GM12873 (cell line): ENCODE measurements around the gene FOXP3.

Experiments used
- TF ChIP-seq, protein P1 (sequence below): IDR thresholded peaks from 2 replicates; pipeline ENCODE4 v1.5.1; 2012; ENCODE audit warnings: low read depth, mild to moderate bottlenecking, moderate library complexity, low read length, control low read depth; ENCODE audit not compliant: insufficient read depth; ENCODE audit errors: missing control alignments

The FOXP3 gene

DNA sequence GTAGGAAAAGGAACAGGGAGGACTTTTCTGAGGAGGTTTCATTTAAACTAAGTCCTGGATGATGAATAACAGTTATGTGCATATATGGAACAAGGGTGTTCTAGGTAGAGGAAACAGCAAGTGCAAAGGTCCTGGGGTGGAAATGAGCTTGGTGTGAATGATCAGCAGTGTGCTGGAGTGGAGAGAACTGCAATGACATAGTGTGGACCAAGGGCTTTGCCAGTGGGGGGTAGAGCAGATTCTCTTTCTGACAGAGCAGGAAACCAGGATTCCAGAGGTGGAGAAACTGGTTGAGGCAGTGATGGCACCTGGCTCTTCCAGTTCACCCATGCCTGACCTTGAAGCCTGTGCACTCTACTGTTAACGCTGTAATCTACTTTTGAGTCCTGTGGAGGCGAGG is 6.8 kb upstream of the FOXP3 start:
- TF ChIP-seq, protein P1, sequence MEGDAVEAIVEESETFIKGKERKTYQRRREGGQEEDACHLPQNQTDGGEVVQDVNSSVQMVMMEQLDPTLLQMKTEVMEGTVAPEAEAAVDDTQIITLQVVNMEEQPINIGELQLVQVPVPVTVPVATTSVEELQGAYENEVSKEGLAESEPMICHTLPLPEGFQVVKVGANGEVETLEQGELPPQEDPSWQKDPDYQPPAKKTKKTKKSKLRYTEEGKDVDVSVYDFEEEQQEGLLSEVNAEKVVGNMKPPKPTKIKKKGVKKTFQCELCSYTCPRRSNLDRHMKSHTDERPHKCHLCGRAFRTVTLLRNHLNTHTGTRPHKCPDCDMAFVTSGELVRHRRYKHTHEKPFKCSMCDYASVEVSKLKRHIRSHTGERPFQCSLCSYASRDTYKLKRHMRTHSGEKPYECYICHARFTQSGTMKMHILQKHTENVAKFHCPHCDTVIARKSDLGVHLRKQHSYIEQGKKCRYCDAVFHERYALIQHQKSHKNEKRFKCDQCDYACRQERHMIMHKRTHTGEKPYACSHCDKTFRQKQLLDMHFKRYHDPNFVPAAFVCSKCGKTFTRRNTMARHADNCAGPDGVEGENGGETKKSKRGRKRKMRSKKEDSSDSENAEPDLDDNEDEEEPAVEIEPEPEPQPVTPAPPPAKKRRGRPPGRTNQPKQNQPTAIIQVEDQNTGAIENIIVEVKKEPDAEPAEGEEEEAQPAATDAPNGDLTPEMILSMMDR, result no peak

DNA sequence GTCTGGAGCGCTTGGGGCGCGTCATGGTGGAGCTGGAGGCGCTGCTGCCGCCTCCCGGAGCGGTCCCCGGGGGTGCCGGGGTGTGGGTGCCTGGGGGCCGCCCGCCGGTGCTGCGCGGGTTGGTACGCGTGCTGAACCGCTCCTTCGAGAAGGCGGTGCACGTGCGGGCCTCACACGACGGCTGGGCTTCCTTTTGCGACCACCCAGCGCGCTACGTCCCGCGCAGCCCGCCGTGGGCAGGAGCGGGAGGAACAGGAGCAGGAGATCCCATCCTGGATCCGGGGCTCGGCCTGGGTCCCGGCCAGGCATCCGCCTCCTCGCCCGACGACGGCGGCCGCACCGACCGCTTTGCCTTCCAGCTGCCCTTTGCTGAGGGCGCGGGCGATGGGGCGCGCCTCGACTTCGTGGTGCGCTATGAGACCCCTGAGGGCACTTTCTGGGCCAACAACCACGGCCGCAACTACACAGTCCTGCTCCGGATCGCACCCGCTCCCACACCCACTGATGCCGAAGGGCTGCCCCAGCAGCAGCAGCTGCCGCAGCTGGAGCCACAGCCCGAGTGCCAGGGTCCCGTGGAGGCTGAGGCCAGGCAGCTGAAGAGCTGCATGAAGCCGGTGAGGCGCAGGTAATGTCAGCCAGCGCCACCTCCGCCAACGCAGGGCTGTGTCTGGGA is 5.9 kb upstream of the FOXP3 start:
- TF ChIP-seq, protein P1, result no peak

DNA sequence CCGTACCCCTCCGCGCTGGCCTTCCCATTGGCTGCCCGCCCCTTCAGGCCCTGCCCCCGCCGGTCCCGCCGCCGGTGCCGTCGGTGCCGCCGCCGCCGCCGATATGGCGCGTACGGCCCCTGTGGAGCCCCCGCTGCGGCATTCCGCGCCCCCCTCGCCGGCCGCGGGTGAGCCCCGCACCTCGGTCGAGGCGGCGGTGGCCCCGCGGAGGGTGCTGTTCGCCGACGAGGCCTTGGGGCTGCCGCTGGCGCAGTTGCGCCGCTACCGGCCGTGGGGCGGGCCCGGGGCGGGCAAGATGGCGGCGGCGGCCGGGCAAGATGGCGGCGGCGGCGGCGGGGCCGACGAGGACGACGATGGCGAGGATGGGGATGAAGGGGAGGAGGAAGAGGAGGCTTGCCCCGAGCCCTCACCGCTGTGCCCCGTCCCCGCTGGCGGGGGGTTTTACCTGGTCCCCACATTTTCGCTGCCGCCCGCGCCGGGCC is 5.3 kb upstream of the FOXP3 start, which contains the start of gene PPP1R3F:
TSS of gene PPP1R3F (plus strand) at position 27 of the 482 bp plus-strand sequence. CDS start at position 104, 77 bp downstream.
- TF ChIP-seq, protein P1, result no peak

DNA sequence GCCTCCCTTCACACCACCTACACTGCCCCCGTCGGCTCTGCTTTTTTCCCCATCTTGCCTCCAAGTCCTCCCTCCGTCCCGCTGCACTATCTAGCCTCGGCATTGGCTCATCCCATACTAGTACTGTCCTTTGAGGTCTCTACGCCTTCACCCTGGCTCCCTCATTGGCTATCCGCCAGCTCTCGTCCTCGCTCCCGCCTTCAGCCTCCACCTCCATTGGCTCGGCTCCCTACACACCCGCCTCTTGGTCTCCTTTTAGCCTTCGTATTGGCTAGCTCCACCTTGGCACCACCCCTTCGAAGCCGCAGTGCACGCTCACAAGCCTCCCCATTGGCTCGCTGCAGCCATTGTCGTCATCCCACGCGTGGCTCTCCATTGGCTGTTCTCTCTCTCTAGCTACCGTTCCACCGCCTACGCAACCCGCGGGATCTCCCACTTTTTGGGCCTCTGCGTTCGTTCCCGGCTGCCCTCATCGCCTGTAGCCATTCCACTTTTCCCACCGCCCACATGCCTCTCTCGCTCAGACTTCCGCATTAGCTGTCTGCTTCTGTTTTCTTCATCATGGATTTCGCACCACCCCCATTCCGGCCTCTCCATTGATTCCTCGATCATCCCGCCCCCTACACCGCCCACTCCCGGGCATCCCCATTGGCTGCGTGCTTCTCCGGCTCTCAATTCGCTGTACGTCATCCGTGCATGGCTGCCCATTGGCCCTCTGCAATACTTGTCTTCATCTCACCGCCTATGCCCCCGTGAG is 4.7 kb upstream of the FOXP3 start:
- TF ChIP-seq, protein P1, result no peak

DNA sequence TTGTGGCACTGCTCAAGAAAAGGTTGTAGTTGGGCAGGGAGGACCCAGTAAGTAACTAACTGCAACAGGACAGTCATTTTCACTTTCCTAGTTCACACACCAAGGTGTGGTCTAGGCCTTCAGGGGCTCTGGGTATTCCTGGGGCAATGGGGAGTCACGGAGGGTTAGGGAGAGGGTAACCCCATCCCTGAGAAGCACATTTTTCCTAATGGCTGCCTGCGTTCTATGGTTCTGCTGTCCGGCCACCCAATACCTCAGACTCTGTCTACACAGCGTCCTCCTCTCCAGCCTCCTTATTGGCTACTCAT is 4.1 kb upstream of the FOXP3 start:
- TF ChIP-seq, protein P1, result no peak

DNA sequence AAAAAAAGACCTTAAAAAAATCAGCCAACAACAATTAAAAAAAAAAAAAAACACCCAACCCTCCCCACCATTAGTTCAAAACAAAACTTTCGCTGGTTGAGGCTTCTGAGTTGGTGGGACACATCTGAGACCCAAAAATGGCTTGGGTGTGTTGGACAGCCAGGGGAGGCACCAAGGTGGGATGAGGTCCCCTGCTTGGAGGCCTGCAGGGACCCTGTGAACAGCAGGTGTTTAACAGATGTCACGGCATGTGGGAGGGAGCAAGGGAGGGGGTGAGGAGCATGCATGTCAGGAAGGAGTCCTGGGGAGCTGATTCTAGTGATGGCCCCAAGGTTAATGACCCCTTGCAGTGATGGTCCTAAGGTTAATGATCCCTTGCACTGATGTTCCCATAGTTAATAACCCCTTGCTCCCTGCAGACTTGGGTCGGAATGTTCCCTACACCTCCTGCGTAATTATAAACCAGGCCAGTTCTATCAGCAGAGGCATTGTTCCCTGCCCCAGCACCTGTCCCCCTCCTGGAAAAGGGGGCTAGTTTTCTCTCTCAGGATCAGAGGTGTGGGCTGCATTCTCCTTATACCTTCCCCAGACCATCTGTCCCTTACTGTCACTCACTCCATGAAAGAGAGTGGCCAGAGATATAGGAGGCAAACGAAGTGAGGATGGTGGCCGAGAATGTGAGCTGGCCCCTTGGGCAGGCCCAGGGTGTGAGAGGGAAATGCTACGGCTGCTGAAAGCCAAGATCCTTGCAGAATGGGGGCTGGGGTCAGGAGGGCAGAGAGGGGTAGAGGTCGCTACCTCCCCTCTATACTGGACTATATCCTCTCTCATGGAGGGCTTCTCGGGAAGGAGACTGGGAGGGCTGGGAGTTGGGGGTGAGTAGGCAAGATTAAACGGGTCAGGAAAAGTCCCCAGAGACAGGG is 2.3 kb upstream of the FOXP3 start:
- TF ChIP-seq, protein P1, result no peak

DNA sequence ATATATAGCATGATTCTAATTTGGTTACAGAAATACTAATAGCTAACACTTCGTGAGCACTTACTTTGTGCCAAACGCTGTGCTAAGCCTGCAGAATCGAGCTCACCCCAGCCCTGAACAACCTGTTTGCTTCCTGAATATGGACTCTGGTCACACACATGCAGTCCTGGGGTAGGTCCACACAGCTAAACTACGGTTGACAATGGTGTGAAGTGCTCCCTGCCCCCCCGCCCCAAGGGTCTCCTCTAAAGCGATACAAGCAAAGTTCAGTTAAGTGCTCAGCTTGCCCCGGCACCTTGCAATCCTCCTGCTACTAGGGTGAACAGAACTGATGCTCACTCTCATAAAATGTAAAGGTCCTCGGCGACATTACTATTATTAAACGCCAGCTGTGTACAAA is 879 bp downstream of the FOXP3 start:
- TF ChIP-seq, protein P1, result no peak
